GM18907 (cell line): Measurements from ENCODE around the gene MAPK13.
A peak's percentile ranks its signal among the peaks of the same experiment; 100 is the strongest.
"Not testable (repeated sequence)": the region's sequence is repeated elsewhere in the genome, so short reads cannot be mapped to it uniquely, and the experiment has no call there.

Experiments
- ATAC-seq: cut with Tn5 transposase; IDR thresholded peaks from one replicate; pipeline ENCODE4 v1.9.1; 2021; ENCODE audit warnings: mild to moderate bottlenecking, moderate library complexity; ENCODE audit not compliant: unreplicated experiment

The MAPK13 gene

GRCh38 chr6:36114798-36115408 lies 15.4 kb upstream of the MAPK13 start:
- peak; percentile 58 for ATAC-seq

DNA sequence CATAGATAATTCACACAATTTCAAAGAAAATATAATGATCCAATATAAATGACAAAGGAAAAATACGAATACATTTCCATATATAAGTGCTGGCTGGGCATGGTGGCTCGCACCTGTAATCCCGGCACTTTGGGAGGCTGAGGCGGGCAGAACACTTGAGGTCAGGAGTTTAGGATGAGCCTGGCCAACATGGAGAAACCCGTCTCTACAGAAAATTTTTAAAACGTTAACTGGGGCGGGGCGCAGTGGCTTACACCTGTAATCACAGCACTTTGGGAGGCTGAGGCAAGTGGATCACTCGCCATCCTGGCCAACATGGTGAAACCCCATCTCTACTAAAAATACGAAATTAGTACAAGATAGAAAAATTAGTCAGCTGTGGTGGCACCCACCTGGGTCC lies 14.9 kb upstream of the MAPK13 start:
- ATAC-seq = no peak

- no peak for ATAC-seq
Observed at GRCh38 chr6:36116066-36116864, 14.0 kb upstream of the MAPK13 start.

GRCh38 chr6:36116943-36117342 lies 13.4 kb upstream of the MAPK13 start:
- no peak for ATAC-seq

DNA sequence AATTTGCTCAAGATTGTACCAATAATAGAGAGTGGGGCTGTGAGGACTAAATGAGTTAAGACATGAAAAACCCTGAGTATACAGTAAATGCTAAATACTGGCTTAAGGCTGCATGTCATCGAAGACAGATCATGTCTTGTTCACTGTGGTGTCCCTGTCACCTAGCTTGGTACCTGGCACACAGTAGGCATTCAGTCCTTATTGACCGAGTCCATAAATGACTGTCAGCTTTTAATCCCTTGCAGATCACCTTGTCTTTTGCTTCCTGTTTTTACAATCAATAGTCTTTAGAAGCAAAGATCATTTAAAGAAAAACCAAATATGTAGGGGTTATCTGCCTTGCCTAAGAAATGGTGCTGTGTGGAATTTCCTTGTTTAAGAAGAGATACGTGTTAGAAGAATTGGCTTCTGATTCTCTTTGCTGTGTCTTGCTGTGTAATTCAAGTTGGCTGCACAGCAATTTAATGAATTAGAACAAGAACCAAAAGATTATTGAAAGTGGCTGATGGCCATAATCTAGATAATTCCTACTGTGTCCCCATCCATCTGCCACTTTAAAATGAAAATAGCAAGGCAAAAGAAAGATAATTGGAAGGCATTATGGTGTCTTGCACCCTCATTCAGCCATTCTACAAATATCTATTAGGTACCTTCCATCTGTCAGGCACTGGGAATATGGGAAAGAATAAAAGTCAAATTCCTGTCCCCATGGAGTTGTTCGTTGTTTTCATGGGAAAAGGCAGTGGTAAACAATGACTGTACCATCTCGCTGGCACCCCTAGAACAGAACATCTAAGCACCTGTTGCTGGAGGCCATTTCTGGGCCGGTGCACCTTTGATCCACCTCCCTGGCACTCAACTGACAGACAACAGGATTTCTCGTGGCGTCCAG lies 12.4 kb upstream of the MAPK13 start:
- no peak for ATAC-seq

- no peak for ATAC-seq
Observed at GRCh38 chr6:36118550-36119107, 11.7 kb upstream of the MAPK13 start.

GRCh38 chr6:36119209-36119608 lies 11.1 kb upstream of the MAPK13 start:
- no peak for ATAC-seq

DNA sequence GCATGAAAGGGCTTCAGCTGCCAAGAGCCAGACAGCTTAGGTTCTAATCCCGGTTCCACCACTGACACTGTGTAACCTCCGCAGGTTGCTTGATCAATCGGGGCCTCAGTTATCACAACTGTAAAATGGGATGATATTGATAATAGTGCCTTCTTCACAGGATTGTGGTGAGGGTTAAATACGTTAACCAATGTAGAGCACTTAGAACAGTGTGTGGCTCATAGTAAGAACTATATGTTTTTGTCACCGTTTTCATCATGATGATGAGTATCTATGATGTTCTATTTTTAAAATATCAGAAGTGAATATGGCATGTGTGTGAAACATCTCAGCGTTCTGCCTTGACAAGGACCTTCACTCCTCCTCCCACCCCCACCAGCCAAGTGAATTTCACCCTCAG lies 10.3 kb upstream of the MAPK13 start:
- ATAC-seq = no peak

- ATAC-seq = no peak
Observed at GRCh38 chr6:36120539-36120938, 9.8 kb upstream of the MAPK13 start.

DNA sequence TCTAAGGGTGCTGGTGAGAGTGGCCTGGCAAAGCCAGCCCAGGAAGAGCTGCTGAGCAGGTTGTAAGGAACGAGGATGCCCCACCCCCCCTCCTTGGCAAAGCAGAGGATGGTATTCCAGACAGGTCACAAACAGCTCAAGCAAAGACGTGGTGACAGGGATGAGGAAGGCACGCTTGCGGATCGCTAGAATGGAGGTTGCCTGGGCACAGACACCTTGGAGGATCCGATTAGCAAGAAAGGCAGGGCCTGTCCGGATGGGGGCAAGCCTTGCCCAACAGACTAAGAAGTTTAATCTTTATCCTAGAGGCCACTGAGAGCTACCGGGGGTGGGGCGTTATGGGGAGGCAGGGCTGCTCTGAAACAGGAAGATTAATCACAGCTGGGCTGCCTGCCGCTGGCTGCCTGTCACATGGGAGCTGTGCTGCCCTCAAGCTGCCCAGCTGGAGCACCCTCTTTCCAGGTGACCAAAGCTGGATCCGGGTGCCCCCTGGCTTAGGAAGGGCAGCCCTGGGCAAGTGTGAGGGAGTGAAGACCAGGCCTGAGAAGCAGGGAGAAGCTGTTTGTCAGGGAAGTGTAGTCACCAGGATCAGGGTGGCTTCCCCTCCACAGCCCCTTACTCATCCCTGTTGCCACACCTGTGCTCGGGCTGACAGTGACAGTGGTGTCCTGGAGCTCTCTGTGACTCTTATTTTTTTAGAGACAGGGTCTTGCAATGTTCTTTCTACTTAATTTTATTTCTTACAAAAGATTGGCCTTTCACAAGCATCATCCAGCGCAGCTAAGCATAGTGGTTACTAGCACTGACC lies 9.1 kb upstream of the MAPK13 start:
- ATAC-seq = no peak

DNA sequence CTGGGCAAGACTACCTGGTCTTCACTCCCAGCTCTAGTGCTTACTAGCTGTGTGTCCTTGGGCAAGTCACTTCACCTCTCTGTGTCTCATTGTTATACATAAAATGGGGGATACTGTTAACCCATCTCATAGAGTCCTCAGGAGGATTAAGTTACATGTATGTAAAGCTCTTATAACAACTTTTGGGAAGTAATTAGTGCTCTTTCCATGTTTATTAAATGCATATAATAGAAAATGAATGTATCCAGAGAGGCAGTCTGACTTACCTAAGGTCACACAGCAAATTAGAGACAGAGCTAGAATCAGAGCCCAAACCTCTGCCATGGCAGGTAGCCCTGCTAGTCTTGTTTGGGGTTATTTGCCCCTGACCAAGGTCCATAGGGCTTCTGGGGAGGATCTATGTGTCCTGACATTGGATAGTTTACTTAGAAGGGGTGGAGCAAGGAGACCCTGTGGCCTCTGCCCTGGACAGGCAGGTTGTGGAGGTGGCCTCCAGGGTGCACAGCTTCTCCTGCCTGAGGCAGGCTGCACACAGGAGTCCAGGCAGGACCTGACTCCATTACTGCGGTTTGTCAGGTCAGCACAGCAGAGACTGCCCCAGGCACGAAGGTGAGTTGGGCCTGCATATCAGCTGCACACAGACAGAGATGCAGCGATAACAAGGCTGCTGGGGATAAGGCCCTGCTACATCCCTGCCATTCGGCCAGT lies 8.4 kb upstream of the MAPK13 start:
- no peak for ATAC-seq

DNA sequence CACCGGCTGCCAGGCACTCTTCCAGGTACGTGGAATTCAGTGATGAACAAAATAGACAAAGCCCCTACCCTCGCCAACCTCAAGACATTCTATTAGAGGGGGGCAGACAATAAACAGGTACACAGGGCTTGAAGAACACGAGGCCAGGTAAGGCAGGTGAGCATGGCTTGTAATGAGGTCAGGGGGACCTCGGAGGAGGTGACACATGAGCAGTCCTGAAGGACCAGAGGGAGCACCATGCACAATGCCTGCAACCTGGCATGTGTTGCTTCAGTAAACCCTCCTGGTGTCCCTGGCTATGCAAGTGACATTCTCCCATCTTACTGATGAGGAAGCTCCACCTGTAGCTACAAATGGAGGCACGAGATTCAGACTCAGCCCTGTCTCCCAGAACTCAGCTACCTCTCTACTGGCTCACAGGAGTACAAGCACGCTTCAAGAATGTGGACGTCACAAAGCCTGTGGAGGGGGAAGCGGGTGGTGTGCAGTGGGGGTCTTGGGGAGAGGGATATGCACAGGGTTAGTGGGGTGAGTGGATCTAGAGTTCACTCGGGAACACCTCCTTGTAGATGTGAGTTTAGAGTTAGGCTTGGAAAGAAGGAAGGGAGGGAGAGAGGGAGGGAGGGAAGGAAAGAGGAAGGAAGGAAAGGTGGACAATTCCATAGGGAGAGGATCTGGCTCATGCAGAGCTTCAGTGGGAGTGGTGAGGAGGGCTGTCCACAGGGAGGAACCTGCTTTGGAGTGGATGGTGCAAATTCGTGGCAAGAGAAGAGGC lies 7.6 kb upstream of the MAPK13 start:
- ATAC-seq = no peak

- no peak for ATAC-seq
Observed at GRCh38 chr6:36123270-36124139, 6.8 kb upstream of the MAPK13 start.

- ATAC-seq = not testable (repeated sequence)
Observed at GRCh38 chr6:36124346-36124745, 6.0 kb upstream of the MAPK13 start.

GRCh38 chr6:36124881-36125280 lies 5.4 kb upstream of the MAPK13 start:
- ATAC-seq = no peak

DNA sequence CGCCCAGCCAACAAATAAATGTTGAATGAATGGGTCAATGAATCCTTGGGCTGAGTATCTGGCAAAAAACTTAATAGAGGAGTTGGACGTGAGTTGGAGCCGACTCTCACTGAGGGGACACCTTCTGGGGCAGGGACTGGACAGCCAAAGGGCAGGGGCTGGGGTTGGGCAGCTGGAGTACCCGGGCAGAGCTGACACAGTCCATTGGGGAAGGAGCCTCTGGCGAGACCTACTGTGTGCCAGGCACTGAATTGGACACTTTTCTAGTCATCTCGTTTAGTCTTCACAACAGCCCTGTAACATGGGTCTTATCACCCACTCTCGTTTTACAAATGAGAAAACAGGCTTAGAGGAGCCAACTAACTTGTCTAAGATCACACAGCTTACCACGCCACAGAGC lies 4.7 kb upstream of the MAPK13 start:
- no peak for ATAC-seq

DNA sequence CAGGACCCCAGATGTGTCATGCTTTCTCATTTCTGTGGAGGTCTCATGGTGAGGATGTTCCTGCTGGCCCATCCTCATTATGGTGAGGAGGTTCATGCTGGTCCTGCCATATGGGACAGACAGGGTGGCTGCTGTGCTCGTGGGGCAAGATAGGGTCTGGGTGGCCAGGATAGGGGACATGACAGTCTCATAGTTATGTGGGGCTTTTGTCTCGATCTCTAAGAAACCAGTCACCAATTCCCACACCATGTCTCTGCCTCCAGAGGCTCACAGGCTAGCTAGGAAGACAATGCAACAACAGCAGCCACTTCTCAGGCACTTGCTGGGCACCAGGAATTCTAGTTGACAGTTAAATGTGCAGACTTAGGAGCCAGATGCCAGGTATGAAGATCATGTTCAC lies 4.2 kb upstream of the MAPK13 start:
- no peak for ATAC-seq
